Raji (cell line): Measurements from ENCODE around the gene BTD.

Experiments
- POLR2A ChIP-seq: IDR thresholded peaks from 2 replicates; pipeline ENCODE4 v1.6.1; 2011; ENCODE audit warnings: low read depth, low read length, control low read depth; ENCODE audit not compliant: insufficient read depth

Gene BTD

GRCh38 chr3:15601399-15602145 lies at the start of gene BTD, which contains the start of gene HACL1:
Gene BTD, plus strand, starts transcription at chr3:15601745. Its CDS starts 33,695 bp downstream, at chr3:15635440.
Gene HACL1, minus strand, starts transcription at chr3:15601569. Its CDS starts 106 bp downstream, at chr3:15601463.
- peak; percentile 91 for TF ChIP-seq POLR2A

GRCh38 chr3:15551902-15552301 lies 49.6 kb upstream of the BTD start:
- no peak for TF ChIP-seq POLR2A

- no peak for TF ChIP-seq POLR2A
Measured at GRCh38 chr3:15553749-15554148, 47.8 kb upstream of the BTD start.

DNA sequence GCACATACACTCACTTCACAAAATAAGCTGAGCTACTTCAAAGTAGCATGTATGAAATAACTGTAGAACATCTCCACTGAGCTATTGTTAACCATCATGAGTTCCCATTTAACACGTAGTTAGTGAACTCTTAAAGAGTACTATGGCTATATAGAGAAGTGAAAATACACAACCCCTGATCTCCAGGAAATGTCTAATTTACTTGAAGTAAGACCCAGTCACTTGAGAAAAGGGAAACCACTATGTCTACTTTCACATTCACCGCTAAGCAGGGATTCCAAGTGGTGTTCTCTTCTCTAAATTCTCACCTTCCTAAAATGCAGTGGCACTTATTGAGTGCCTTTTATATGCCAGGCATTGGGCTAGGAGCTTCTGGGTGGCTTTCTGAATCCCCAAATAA lies 45.0 kb upstream of the BTD start:
- no peak for TF ChIP-seq POLR2A

DNA sequence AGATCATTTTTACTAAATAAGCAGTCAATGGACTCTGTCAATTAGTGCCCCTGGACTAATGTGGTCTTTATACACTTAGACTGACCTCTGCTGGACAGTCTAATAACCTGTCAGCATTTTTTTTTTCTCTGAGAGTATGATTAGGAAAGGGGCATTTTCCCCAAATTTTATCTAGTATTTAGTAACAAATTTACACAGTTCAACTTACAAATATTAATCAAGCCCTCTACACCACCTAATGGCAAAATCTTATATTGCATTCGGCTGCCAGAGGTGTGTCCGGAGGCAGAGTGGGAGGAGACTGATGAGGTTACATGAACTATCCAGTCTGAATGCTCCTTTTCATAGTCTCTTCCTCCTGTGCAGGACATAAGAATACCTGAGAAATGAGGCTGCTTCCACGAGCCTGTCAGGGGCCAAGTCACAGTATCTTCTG lies 44.0 kb upstream of the BTD start:
- TF ChIP-seq POLR2A, result no peak

GRCh38 chr3:15558581-15558980 lies 43.0 kb upstream of the BTD start:
- TF ChIP-seq POLR2A, result no peak

- no peak for TF ChIP-seq POLR2A
Measured at GRCh38 chr3:15562560-15562959, 39.0 kb upstream of the BTD start.

DNA sequence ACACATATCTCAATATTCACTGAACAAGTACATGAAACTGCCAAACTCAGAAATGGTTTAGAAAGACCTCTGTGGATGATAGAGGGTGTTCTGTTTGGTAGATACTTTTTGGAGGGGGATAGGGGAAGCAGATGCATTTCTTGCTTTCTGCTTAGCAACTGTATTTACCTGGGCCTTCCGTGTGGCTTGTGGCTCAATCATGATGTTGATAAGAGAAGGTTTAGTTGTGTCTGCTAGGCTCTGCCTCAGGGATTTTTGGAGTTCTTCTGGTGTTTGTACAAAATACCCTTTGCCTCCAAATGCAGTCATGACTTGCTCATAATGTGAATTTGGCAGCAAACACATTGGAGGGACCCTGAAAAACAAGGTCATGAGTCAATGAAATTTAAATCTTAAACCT lies 38.4 kb upstream of the BTD start:
- TF ChIP-seq POLR2A, result no peak

DNA sequence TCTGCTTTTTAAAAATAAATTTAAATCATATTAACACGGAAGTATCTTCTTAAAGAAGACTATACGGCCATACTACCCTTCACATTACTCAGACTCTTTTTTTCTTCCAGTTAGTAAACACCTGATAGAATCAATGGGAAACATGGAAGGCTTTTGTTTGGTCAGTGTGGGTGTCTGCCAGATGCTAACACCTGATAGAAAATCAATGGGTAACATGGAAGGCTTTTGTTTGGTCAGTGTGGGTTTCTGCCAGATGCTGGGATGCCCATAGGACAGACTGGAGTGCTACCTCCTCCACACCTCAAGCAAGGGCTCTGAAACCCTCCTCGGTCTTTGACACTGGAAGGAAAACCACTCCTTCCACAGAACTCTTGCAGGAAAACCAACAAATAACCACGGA lies 29.4 kb upstream of the BTD start:
- no peak for TF ChIP-seq POLR2A

DNA sequence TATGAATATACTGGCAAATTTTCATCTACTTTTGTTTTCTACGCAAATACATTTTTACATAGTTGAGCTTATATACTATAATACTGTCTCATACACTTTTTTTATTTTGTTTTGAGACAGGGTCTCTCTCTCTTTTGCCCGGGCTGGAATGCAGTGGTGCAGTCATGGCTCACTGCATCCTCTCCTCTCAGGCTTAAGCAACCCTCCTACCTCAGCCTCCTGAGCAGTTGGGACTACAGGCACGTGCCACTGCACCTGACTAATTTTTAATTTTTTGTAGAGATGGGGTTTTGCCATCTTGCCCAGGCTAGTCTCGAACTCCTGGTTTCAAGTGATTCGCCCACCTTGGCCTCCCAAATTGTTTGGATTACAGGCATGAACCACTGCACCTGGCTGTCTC lies 26.1 kb upstream of the BTD start:
- no peak for TF ChIP-seq POLR2A

GRCh38 chr3:15576475-15576874 lies 25.1 kb upstream of the BTD start:
- TF ChIP-seq POLR2A, result no peak

DNA sequence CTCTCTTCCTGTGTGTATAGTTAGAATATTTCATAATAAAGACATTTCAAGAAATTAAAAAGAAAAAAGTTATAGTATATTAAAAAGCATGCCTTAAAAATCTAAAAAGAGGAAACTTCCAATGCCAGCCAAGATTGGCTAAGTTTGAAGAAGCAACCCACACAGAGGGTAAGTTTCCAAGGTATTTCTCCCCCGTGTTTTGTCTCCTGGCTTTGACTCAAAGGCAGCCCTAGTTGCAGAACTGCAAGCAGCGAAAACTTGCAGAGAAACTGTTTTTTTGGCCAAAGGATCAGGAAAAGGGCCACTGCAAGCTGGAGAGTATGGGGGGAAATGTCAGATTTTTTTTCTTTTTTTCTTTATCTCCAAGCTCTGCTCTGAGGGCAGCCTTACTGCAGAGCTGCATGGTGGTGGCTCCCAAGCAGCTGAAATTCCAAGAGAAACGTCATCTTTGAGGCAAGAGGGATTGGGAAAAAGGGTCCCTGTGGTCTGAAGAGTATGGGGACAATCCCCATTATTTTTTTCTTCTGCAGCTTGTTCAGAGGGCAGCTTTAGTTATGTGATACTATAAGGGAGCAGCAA lies 23.2 kb upstream of the BTD start:
- TF ChIP-seq POLR2A, result no peak

- TF ChIP-seq POLR2A, result no peak
Measured at GRCh38 chr3:15579051-15579450, 22.5 kb upstream of the BTD start.

GRCh38 chr3:15581471-15582394 lies 19.8 kb upstream of the BTD start:
- no peak for TF ChIP-seq POLR2A

GRCh38 chr3:15585111-15585845 lies 16.3 kb upstream of the BTD start:
- no peak for TF ChIP-seq POLR2A

- no peak for TF ChIP-seq POLR2A
Measured at GRCh38 chr3:15591242-15591641, 10.3 kb upstream of the BTD start.

DNA sequence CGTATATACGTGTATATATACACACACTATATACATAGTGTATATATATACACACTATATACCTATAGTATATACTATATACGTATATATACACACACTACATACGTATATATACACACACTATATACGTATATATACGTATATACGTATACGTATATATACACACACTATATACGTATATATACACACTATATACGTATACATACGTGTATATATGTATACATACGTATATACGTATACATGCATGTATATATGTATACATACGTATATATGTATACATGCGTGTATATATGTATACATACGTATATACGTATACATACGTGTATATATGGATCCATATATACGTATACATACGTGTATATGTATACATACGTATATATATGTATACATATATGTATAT lies 9.6 kb upstream of the BTD start:
- no peak for TF ChIP-seq POLR2A
